GM21786 (cell line): ENCODE measurements around the gene CLMN.
A peak's percentile ranks its signal among the peaks of the same experiment; 100 is the strongest.

ENCODE experiments used
- ATAC-seq: cut with Tn5 transposase; IDR thresholded peaks from one replicate; pipeline ENCODE4 v1.9.1; 2021; ENCODE audit not compliant: unreplicated experiment

CLMN gene

GRCh38 chr14:95321693-95322455 lies 2.2 kb upstream of the CLMN start:
- ATAC-seq, result no peak

- no peak for ATAC-seq
Observed at GRCh38 chr14:95320955-95321600, 1.4 kb upstream of the CLMN start.

- ATAC-seq, result no peak
Observed at GRCh38 chr14:95320078-95320895, 579 bp upstream of the CLMN start.

GRCh38 chr14:95318399-95319311 lies 1.1 kb downstream of the CLMN start:
- ATAC-seq, result no peak

- no peak for ATAC-seq
Observed at GRCh38 chr14:95317817-95318343, 1.8 kb downstream of the CLMN start.

GRCh38 chr14:95316821-95317220 lies 2.9 kb downstream of the CLMN start:
- ATAC-seq, result no peak

- no peak for ATAC-seq
Observed at GRCh38 chr14:95315579-95315978, 4.1 kb downstream of the CLMN start.

GRCh38 chr14:95315156-95315555 lies 4.6 kb downstream of the CLMN start:
- no peak for ATAC-seq

GRCh38 chr14:95314609-95315008 lies 5.1 kb downstream of the CLMN start:
- peak; percentile 87 for ATAC-seq

GRCh38 chr14:95313707-95314106 lies 6.0 kb downstream of the CLMN start:
- no peak for ATAC-seq

- no peak for ATAC-seq
Observed at GRCh38 chr14:95313190-95313589, 6.5 kb downstream of the CLMN start.

GRCh38 chr14:95312311-95312710 lies 7.4 kb downstream of the CLMN start:
- ATAC-seq, result no peak

GRCh38 chr14:95311752-95312151 lies 8.0 kb downstream of the CLMN start:
- ATAC-seq, result no peak

- ATAC-seq, result no peak
Observed at GRCh38 chr14:95310635-95311380, 8.9 kb downstream of the CLMN start.

GRCh38 chr14:95309261-95310051 lies 10.3 kb downstream of the CLMN start:
- no peak for ATAC-seq

- no peak for ATAC-seq
Observed at GRCh38 chr14:95308073-95308472, 11.6 kb downstream of the CLMN start.

GRCh38 chr14:95307402-95308041 lies 12.2 kb downstream of the CLMN start:
- ATAC-seq, result no peak

- ATAC-seq, result no peak
Observed at GRCh38 chr14:95305940-95306339, 13.8 kb downstream of the CLMN start.

GRCh38 chr14:95305145-95305544 lies 14.6 kb downstream of the CLMN start:
- ATAC-seq, result no peak
